HG03095 (cell line): ENCODE results near the gene MCOLN3.
"Not testable (repeated sequence)": the region's sequence is repeated elsewhere in the genome, so short reads cannot be mapped to it uniquely, and the experiment has no call there.

ENCODE experiments used
- ATAC-seq: cut with Tn5 transposase; IDR thresholded peaks from one replicate; pipeline ENCODE4 v1.9.1; 2021; ENCODE audit warnings: moderate library complexity; ENCODE audit not compliant: unreplicated experiment

Gene MCOLN3

DNA sequence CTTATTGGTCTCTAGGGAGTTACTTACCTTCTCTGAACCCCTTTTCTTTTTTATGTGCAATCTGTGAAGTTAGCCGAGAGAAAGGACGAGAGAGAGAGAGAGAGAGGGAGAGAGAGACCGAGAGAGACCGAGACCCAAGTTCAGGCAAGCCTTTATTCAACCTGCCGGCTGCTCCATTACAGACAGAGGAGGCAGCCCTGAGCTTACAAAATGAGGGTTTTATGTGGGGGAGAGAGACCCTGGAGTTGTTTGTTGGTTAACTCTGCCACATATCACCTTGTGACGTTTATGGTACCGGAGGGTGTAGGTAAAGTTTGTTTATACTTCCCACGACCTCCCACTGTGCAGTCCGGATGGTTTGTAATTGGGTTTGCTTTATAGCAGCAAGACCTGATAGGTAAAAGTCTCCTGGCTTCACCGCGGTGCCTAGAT is 1.5 kb upstream of the MCOLN3 start:
- no peak for ATAC-seq

DNA sequence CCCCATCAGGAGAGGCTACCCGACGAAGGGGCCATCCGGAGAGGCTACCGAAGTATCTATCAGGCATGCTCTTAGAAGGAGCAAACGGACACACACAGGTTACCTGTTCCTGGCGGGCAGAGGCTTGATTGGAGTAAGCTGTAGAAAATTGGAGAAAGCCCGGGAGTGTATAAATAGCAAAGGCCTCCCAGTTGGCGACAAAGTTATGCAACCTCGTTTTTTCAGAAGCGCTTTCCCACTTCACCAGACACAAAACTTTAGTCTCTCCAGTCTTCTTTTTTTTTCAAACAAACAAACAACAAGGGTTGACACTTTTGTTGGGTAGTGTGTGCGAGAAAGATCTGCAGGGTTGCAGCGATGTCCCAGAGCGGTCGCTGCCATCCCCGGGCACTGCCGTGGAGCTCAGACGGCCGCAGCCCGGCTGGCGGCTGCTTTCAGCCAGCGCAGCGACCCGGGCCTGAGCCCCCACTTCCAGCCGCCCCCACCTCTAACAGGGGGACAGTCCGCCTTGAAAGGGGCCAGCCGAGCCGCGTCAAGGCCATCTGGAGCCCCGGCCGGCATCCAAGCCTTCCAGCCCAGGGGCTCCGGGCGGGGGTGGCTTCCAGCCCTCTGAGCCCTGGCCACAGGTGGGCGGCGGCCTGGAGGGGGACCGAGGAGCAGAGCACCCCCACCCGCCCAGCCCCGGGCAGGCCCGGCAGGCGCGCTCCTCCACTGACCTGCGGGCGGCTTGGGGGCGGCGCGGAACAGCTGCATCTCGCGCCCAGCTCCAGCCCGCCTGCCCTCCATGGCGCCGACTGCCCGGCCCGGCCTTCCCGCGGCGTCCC is 616 bp downstream of the MCOLN3 start:
- peak; percentile 48 for ATAC-seq

DNA sequence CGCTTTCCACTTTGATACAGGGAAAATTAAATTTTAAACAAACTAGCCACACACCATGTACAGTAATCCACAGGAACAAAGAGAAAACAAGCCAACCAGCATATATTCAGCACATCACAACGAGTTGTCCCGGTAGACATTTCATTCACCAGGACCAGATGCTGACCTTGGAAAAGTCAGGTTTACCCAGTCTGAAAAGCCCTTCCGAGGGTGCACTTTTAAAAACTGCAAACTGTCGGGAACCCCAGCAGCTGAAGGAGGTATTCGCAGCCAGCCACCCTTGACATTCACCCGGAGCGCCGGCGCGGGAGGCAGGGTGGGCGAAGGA is 1.2 kb downstream of the MCOLN3 start:
- no peak for ATAC-seq

DNA sequence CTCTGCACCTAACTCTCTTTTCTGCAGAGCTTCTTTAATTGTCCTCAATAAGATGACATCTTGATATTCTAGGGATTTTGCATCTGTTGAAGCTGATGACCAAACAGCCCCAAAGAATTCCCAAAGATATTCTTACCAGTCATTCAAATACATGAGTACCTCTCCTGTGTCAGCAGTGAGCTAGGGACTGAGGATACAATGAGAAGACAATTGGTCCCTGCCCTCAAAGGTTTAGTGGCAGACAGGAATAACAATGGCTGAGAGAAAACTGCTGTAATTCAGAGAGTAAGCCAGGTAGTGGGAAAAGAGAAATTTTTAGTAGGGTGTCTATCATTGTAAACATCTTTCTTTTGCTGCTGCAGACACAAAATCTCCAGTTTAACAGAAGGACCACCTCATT is 5.9 kb downstream of the MCOLN3 start:
- no peak for ATAC-seq

DNA sequence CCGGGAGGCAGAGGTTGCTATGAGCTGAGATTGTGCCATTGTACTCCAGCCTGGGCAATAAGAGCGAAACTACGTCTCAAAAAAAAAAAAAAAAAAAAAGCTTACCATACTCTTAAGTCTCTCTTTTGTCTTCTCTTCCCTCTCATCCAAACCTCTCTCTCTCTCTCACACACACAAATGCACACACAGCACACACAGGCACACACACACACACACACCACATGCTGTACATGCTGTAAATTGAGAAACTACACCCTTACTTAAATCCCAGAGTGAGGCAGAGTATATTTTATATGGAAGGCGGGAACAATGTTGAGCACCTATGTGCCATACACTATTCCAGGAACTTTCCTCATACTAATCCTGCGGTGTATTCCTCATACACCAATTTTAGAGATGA is 6.5 kb downstream of the MCOLN3 start:
- no peak for ATAC-seq

DNA sequence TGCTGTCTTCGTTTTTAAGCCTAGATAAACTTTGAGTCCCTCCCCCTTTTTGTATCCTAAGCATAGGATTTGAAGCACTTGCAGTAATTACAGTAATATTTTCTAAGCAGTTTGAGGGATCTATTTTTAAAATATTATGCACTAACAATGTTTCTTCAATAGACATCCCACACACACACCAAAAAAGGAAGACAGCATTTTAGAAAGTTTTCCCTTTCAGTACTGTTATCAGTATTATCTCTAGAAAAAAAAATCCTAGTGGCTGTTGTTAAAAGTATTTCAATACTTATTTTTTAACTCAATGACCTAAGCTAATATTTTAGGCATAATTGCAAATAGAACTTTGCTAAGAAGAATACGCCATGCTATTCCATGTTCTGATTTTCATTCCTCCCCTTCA is 15.1 kb downstream of the MCOLN3 start:
- no peak for ATAC-seq

DNA sequence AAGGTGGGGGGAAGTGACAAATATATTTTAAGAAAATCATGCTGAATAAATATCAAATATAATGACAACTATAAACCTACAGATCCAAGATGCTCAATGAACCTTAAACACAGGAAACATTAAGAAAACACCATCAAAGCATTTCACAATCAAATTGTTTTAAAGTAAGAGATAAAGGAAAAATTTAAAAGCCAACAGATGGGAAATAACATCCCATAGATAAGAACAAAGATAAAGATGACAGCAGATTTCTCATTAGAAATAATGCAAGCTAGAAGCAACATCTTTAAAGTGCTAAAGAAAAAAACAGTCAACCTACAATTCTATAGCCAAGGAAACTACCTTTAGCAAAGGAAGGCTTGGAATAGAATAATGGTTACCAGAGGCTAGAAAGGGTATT is 17.8 kb downstream of the MCOLN3 start:
- ATAC-seq: no peak

DNA sequence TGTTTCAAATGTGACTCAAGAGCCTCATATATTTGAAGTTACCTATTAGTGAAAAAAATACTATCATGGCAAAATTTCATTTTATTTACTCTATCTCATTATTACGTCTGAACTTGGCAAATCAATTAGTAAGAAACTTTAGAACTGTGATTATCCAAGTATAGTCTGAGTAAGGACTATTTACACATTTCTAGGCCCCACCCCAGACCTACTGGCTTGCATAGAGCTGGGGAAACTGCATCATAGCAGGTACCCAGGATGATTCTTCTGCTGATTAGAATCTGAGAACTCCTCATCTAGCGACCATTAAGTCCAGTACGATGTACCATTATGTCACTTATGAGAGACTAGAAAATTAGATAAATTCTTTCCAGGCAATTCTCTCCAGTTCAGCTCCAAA is 20.1 kb downstream of the MCOLN3 start:
- ATAC-seq: no peak

DNA sequence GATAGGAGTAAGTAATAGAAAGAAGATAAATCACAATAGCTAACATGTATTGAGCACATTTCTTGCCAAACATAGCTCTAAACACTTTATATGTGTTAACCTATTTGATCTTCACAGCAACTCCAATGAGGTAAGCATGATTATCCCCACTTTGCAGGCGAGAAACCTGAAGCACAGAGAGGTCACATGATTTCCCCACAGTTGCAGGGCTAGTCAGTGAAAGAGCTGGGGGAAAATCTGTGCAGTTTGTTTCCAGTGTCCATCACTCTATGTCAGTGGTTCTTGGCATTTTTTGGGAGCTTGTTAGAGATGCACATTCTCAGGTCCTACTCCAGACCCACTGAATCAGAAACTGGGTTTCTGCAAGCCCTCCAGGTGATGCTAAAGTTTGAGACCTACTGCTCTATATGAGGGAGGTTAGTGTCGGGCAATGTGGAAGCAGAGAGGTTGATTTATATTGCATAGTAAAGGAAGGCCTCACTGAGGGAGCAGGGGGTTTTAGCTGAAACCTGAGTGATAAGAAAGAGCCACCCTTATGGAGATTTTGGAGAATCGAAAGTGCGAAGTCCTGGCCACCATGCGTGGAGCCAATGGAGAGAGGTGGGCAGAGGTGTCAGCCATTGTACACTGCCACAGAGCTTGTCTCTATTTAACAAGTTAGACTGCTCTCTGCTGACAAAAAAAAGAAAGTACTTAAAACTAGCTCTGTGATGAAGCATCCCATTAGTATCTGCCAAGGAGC is 20.9 kb downstream of the MCOLN3 start:
- ATAC-seq: peak; percentile 83

DNA sequence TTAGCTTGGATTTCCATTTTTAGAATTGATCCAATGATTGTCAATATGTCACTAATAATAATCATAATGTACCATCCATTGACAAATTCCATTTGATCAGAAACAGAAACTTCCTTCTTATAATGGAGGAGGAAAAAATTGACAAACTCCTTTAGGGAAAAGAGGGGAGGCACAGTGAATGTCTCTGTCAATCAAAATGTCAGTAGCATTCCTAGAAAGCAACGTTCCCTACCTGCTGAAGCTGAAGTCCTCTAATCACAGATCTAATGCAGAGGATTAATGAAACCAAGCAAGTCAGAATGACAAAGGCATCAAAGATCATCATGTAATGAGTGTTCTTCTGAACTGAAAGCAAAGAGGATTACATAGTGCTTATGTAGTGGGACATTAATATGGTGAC is 22.4 kb downstream of the MCOLN3 start:
- no peak for ATAC-seq

DNA sequence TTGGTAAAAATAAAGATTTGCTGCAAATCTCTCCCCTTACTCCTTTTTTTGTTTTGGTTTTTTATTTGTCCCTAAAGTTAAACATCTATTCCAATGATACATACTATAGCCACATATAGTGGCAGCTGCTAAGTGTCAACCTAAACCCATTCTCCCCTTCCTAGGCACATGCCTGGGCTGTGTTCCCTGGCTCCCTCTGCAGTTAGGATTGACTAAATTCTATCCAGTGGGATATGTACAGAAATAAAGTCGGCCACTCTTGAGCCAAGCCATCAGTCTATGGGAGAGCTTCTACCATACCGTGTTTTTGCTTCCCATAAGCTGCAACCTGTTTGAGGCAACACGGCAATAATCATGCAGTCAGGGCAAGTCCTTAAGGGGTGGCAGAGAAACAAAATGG is 23.6 kb downstream of the MCOLN3 start:
- no peak for ATAC-seq

DNA sequence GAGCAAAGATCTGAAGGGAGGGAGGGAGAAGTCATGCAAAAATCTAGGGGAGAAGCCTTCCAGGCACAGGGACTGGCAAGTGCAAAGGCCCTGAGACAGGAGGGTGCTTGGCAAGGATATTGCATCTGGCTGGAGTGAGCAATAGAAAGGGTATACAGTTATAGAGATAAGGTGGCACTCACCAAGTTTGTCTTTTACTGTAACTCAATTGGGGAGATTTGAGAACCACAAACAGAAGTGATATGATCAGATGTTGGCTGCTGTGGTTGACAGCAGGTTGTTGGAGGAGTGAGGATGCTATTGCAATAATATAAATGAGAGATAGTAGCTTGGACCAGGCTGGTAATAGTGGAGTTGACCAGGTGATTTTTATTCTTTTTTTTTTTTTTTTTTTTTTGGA is 25.6 kb downstream of the MCOLN3 start:
- no peak for ATAC-seq

DNA sequence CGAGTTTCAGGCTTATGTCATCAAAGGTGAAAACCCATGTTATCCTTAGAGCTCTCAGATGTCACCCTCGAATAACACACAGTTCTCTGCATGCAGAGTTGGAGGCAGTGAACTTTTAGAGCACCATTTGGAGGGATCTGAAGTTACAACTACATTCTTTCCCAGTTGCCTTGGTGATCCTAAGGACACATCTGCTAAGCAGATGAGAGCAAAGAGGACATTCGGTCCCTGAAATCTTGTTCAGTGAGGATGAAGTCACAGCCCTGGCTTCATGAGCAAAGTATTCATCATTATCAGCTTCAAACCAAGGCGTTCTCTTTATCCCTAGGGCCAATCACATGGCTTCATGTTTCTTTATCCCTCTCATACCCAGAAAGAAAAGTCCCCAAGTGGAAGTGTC is 28.3 kb downstream of the MCOLN3 start:
- no peak for ATAC-seq

DNA sequence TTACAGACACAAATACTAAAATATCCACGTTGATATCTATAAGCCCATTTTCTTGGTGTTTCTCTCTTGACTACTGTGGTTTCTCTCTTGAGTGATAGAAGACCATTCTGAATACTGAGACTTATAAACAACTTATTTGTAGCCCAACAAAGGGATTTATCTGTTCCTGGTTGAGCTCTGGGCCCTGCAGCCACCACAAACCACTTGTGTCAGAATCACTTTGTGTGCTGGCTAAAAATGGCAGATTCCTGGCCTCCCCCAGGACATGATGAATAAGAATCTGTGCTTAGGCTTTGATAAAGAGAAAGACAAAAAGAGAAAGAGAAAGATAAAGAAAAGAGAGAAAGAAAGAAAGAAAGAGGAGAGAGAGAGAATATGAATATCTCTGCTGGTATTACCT is 32.5 kb downstream of the MCOLN3 start:
- ATAC-seq: no peak

DNA sequence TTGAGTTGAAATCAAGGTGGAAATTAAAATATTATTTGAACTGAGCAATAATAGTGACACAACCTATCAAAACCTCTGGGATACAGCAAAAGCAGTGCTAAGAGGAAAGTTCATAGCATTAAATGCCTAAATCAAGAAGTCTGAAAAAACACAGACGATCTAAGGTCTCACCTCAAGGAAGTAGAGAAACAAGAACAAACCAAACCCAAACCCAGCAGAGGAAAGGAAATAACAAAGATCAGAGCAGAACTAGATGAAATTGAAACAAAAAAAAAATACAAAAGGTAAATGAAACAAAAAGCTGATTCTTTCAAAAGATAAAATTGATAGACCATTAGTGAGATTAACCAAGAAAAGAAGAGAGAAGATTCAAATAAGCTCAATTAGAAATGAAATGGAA is 42.7 kb downstream of the MCOLN3 start:
- ATAC-seq: not testable (repeated sequence)

DNA sequence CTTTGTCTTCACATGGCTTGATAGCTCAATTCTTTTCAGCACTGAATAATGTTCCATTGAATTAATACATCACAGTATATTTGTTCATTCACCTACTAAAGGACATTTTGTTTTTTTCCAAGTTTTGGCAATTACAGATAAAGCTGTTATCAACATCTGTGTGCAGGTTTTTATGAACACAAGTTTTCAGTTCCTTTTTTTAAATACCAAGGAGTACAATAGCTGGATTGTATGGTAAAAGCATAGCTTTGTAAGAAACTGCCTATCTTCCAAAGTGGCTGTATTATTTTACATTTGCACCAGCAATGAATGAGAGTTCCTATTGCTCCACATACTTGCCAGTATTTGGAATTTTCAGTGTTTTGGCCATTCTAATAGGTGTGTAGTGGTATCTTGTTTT is 46.6 kb downstream of the MCOLN3 start:
- ATAC-seq: no peak

DNA sequence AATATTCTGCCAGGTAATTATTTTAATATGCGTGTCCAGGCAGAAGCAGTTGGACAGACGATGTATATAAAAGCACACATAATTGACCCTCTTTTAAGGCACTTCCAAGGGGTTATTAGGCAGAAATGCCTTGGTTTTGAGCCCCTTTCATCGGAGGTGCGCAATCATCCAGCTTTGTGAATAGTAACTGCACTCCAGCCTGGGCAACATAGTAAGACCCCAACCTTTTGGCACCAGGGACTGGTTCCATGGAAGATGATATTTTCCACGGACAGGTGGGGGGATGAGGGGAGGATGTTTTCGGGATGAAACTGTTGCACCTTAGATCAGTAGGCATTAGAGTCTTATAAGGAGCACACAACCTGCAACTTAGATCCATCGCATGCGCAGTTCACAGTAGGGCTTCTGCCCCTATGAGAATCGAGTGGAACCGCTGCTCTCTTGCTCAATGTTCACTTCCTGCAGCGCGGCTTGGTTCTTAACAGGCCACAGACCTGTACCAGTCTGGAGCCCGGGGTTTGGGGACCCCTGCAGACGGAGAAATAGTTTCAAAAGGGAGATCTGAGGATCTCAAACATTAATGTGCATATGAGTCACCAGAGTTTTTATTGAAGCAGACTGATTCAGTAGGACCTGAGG is 49.5 kb downstream of the MCOLN3 start:
- no peak for ATAC-seq

DNA sequence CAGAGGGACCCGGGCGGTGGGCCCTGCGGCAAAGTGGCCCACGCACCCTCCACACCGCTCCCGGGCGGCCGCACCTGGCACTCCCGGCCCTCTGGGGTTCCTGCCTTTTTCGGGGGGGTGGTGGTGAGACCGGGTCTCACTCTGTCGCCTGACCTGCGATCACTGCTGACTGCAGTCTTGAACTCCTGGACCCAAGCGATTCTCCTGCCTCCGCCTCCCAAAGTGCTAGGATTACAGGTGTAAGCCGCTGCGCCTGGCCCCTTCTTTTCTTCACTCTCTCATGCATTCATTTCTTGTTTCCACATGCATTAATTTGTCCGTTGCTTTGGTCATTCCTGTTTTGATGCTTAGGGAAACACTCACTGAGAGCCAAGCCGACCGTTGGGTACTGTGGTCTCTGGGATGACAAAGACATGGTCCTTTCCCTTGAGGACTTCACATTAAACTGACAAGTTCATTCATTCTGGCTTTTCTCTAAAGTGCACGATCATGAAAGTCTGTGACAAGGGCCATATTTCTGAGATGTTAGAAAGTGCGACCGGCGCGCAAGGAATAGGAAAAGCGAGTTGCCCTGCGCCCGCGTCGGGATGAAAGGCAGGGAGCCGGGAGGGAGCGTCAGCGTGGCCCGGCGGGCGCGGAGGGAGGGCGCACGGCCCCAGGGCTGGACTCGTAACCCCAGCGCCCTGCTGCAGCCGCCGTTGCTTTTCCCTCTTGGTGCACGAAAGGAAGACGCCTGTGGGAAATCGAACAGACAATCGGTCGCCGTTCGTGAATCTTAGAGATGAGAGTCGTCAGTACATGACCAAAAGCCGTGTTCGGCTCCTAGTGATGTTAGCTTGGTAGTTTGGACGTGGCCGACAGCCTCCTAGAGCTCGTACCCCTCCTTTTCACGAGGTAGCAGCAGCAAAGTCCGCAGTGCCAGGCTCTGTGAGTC is 50.4 kb downstream of the MCOLN3 start:
- ATAC-seq: peak; percentile 1

DNA sequence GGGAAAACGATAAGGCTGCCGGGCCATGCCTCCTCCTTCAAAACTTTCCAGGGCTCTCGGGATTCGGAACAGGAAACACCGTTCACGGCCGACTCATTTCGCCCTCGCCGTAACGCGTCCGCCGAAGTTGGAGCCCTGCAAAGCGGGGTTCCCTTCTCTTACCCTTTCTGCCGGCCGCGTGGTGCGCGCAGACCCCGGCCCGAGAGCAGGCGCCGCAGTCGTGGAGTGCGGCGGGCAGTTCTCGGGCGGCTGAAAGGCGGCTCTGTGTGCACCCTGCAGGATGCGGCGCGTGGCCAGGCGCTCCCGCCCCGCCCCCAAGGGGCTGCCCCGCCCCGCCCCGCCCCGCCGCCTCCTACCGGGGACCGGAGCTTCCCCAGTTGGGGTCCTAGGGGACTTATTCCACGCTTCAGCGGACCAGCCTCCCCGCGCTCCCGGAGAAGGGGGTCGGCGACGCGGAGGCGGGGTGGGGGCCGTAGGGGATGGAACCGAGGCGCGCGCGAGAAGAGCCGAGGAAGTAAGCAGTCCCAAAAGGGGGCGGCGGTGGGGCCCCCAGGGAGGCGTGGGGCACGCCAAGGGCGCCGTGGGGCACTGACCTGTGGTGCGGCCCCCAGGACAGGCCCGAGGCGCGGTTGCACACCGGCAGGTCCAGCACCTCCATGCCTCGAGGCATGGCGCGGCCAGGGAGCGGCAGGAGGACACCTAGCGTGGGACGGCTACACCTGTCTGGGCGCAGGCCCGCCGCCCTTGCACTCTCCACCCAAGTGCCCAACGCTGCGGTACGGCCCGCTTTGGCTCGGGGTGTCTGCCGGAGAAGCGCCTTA is 51.2 kb downstream of the MCOLN3 start, which contains the start of gene MCOLN2:
Gene MCOLN2, minus strand, starts transcription at position 268 of the 821 bp plus-strand sequence. Its CDS starts 241 bp downstream, at position 27.
- ATAC-seq: peak; percentile 45
